GM18870 (cell line): Measurements from ENCODE around the gene NR3C2.

Experiments
- ATAC-seq: cut with Tn5 transposase; IDR thresholded peaks from one replicate; pipeline ENCODE4 v1.9.1; 2021; ENCODE audit warnings: moderate library complexity; ENCODE audit not compliant: unreplicated experiment

The NR3C2 gene

DNA sequence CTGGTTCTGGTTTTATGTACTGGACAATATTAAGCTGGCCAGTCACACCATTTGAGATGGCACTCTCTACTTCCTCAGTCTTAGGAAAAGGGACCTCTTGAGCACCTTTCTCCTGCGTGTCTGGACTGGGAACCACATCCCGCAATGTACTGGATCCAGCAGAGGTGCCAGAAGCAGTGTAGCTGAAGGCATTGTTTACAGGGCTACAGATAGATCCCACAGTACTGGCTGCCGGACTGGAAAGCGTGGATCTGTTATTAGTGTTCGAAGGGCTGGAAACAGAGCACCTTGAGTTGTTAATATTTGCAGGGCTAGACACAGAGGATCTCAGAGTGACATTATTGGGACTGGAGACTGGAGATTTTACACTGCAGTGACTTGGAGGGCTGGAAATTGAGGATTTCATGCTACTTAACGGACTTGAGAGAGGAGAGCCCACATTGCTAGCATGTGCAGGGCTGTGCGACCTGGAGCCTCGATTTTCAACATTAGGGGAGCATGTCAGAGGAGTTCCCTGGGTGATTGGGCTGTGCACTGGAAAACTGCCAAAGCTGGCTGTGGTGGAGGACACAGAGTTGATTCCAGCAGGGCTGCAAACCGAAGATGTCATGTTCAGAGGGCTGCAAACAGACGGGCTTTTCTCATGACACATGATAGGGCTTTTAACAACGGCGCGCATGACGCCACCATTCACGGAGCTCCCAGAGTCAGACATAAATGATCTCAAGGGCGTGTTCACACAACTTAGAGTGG lies 6.4 kb downstream of the NR3C2 start:
- ATAC-seq = no peak

DNA sequence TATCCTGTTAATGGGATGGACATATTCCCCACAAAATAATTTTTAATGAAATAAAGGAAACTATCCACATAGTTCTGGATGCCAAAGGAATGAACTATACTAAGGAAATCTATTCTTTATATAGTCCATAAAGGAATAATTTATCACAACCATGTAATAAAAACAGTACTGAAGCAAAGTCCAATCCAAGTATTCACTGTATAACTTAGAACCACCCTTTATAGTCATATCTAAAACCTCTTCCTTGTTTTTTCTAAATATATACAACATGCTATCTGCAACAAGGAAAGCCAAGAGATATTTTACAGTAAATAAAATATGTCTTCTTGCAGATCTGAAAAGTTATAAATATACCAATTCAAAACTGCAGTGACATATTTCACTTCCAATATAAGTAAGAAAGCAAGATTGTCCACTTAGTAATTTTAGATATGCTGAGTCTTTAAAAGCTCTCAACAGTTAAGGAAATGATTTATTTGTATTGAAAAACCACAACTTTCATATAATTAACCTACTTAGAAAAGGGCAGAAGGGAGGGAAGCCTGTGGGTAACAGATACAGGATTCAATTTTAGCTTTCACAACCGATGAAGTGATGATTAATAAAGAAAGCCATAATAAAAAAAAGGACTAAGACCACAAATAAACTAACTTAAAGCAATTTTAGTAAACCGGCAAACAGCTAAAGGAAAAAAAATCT lies 8.0 kb downstream of the NR3C2 start:
- peak; percentile 71 for ATAC-seq

GRCh38 chr4:148431401-148431800 lies 10.8 kb downstream of the NR3C2 start:
- no peak for ATAC-seq

DNA sequence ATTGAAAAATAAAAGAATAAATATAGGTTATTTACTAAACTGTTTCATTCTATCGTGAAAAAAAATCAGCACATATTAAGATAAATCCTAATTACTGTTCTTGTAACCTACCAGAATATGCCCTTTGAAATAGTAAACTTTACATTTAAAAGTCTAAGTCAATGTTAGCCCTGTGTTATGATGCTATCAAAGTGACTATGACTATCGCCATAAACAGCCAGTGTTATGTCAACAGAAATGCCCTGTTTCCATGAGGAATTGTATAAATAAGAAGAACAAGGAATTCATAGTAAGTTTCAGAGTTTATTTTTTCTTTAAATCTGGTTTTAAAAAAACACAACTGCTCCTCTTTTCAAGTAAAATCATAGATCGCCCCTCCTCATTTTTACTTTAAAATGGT lies 11.4 kb downstream of the NR3C2 start:
- no peak for ATAC-seq

DNA sequence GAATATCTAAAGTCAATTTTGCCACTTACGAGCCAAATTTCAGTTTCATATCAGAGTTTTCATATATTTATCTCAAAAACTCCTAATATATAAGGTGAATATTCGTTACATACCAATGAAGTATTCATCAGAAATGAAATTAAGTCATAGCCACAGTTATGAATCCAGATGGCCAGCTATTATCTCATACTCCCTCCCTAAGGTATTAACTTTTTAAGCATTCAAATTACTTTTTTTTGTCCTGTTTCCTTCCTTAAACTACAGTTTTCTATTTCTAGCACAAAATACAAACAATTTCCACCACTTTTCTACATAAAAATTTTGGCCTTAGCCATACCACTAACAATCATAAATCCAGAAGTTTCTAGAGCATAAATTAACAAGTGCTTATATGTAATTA lies 13.0 kb downstream of the NR3C2 start:
- ATAC-seq = no peak

- no peak for ATAC-seq
Measured at GRCh38 chr4:148426643-148427042, 15.6 kb downstream of the NR3C2 start.

DNA sequence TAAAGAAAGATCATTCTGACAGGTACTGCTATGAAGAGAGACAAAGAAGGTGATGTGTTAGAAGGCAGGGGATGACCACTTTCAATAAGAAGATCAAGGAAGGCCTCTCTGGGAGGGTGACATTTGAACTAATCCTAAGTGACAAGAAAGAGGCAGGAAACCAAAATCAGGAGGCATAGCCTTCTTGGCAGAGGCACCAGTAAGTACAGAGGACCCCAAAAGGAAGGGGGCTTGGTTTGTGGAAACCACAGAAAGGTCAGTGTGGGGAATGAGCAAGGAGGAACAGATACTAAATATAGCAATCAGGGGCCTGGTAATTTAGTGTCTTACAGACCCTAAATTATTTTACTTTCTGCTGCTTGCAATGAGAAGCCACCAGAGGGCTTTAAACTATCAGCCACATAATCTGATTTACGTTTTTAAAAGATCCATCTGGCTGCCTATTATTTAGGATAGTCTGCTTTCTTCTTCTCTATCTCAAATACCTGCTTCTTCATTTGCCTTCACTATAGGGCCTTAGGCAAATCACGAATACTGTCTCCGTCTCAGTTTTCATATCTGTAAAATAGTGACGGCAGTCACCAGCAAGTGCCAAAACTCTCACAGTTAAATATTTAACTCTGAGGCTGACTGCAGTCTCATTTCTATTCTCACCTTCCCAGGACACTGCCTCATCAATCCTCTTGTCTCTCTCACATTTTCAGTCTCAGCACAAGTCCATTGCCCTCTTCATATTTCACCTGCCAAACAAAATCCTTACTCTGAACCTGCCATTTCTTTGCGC lies 16.7 kb downstream of the NR3C2 start:
- peak; percentile 62 for ATAC-seq

GRCh38 chr4:148420397-148420796 lies 21.8 kb downstream of the NR3C2 start:
- no peak for ATAC-seq

GRCh38 chr4:148415500-148415899 lies 26.7 kb downstream of the NR3C2 start:
- no peak for ATAC-seq

DNA sequence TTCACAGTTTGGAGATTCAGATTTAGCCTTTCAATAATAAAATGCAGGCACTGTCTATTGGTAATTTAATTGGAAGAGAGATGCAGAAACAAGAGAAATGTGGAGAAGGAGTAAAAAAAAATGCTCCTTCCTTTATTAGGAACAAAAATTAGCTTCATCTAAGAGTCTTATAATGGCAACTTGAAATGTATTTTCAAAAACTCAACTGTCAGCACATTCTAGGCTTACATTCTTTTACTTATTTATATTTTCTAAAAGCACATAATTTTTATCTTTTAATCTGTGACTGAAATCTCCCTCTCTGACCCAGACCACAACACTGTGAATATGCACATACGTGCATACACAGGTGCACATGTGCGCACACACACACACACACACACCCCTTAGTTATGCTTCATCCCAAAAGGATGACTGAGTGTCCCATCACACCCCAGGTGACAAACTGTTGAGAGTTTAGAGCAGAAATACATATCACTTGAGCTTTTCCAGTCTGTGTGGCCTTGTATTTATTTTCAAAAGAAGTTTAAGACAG lies 29.7 kb downstream of the NR3C2 start:
- no peak for ATAC-seq

DNA sequence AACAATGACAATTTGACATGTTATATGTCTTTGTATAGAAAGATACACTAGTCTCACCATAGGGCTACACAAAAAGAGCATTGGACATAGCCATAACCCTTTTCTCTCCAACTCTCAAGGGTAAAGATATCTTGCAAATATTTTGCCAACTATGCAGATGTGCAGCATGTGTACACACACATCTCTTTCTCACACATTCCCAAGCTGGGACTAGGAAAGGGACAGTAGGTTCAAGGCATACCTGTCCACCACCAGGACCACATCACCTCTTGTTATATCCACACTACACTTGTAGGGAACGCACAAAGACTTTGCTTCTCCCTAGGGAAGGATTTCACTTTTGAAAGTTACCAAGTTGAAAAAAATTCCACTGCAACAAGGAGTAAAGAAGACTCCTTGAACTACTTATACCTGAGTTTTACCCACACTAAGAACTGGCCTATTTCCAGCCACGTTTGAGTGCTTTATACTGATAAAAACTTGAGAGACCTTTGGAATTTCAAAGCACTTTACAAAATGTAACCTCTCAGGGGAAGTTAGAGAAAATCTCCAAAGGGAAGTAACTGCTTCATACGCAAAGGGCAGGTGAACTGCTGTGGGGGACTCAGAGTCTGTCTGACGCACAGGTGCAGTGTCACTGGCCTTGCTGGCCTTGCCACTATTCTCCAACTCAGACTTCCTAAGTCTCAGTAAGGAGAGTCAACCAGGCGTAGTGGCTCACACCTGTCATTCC lies 36.9 kb downstream of the NR3C2 start:
- no peak for ATAC-seq

DNA sequence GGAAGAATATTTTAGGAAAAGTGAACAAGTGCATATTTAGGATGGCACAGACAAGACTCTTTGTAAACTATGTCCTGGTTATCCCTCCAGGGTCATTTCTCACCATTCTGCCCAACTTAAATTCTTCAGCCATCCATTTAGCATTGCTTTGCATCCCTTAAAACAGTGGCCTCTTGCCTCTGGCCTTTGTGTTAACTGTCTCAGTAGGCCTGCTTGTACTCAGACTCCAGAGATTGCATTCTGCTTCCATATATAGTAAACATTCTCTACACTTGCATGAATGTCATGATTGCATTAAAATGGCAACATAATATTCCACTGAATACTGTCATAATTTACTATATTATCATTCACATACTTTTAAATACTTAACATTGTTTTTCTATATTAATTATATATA lies 43.2 kb downstream of the NR3C2 start:
- no peak for ATAC-seq

DNA sequence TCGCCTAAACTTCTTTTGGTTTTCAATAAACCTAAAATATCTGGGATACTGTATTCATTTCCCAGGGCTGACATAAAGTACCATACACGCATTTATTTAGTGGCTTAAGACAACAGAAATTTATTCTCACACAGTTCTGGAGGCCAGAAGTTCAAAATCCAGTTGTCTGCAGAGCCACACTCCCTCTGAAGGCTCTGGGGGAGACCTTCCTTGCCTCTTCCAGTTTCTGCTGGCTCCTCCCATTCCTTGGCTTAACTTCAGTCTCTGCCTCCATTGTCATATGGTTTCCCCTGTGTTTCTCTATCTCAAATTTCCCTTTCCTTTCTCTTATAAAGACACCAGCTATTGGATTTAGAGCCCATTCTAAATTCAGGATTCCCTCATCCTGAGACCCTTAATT lies 44.4 kb downstream of the NR3C2 start:
- no peak for ATAC-seq

DNA sequence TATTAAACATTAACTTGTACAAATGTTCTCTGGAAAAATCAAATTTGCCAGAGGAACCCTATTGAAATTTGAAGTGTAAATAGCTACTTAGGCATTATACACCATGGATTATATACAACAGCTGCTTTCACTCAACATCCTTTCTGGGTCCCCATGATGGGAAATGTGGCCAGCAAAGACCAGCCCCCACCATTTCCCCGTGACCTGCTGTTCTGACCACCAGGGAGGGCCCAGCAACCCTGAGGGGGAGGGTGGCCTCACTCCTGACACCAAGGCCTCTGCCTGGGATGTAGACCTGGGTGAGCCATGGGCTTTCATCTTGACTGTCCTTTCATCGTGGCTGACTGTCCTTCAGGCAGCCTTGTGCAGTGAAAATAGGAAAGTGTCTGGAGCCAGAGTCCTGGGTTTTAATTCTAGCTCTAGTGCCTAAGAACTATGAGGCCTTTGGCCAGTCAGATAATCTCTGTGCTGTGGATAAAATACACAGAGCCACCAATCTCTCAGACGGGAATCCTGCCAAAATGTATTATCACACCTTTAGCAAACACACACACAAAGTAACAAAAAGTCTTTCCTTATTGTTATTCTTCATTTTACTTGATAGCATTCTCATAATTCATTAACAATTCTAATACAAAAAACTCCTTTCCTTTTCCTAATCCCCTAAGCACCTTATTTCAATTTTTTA lies 45.1 kb downstream of the NR3C2 start:
- ATAC-seq = no peak

DNA sequence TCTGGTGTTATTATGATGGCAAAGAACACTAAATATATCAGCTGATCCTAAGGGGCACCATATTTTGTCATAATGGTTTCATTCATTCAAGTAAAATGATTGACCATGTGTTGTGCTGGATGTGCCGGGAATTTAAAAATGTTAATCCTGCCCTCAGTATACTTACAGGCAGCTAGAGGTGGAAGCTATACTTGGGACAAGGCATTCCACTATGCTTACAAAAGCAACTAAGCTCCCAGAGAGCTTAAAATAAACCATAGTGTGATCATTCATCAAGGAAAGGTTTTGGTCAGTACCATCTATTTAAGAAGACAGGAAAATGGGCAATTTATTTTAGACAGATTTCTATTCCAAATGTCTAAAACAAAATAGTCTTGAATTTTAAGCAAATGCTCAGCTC lies 46.4 kb downstream of the NR3C2 start:
- no peak for ATAC-seq

DNA sequence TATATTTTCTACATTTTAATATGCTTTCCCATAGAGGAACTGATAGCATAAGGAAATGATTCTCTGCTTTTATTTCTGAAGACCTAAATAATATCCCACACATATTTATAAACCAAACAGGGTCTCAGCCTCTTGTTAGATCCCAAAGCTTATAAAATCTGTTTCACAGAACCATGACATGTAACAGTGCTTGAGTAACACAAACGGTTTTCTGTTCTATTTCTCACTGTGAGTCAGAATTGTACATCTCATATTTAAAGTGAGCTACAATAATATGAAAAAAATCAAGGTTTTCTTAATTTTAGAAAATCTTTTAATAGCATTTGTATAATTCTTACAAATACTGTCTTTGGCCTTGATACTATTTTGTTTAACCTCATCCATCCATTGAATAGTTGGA lies 51.2 kb downstream of the NR3C2 start:
- ATAC-seq = no peak

DNA sequence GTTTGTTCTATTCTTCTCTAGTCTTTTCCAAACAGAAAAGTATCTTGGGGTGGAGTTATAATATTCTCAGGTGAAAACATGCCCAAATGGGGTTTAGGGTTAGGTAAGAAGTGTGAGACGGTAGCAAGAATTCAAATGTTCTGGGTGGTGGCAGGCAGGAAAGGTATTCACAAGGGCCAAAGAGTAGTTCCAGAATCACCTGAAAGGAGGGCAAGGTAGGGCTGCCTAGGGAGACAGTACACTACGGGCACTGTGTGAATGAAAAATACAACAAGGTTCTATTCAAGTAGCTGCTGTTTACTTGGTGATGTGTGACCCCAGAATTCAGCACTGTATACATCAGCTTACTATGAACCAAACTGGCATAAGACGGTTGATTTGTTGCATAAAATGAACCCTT lies 51.9 kb downstream of the NR3C2 start:
- no peak for ATAC-seq

DNA sequence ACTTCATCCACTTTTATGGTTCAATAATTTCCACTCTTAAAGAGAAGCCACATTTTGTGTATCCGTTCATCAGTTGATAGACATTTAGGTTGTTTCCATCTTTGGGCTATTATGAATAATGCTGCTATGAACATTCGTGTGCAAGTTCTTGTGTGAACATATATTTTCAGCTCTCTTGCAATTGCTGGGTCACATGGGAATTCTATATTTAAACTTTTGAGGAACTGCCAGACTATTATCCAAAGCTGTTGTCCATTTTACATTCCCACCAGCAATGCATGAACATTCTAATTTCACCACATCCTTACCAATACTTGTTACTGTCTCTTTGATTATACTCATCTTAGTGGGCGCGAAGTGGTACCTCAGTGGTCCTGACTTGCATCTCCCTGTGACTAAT lies 61.9 kb downstream of the NR3C2 start:
- ATAC-seq = no peak

DNA sequence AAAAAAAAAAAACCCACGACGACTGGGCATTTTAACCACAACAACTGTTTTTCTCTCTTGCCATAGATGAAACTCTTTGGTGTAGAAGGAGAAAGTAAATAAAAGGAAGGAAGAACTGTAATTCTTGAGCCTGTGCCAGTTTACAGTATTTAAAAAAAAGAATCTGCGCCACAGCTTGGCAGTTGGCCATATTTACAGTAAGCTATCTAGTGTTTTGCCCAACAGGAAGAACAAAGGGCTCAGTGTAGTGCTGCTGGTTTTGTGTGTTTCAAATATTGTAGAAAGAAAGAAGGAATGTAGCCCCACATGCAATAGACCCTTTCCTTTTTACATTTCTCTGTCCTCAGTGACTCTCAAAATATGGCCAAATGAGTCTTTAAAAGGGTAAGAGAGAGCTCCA lies 66.1 kb downstream of the NR3C2 start:
- no peak for ATAC-seq

DNA sequence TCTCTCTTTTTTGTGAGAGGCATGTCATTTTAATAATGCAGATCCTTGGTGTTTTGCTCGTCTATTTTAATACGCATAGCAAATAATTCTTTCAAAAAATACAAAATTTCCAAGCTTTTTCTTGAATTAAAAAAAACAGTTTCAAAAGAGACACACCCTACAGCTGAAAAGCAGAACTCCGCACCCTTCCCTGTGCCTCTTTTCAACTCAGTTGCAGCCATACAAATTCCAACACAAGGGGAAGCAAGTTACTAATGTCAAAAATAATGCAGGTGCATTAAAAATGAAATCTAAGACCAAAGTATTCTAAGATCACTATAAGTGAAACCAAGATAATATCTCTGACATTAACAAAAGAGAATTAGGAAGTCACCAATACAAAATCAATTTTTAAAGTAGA lies 66.6 kb downstream of the NR3C2 start:
- no peak for ATAC-seq
